Cerebellar cortex (tissue), 1 donor: ENCODE measurements around the gene MTARC2.
A peak's percentile ranks its signal among the peaks of the same experiment; 100 is the strongest.
"Not testable (repeated sequence)": the region's sequence is repeated elsewhere in the genome, so short reads cannot be mapped to it uniquely, and the experiment has no call there.

Experiments
- DNase-seq: peaks from one replicate; pipeline ENCODE4 v3.0.0-alpha.2; 2015; ENCODE audit warnings: low spot score

Gene MTARC2

DNA sequence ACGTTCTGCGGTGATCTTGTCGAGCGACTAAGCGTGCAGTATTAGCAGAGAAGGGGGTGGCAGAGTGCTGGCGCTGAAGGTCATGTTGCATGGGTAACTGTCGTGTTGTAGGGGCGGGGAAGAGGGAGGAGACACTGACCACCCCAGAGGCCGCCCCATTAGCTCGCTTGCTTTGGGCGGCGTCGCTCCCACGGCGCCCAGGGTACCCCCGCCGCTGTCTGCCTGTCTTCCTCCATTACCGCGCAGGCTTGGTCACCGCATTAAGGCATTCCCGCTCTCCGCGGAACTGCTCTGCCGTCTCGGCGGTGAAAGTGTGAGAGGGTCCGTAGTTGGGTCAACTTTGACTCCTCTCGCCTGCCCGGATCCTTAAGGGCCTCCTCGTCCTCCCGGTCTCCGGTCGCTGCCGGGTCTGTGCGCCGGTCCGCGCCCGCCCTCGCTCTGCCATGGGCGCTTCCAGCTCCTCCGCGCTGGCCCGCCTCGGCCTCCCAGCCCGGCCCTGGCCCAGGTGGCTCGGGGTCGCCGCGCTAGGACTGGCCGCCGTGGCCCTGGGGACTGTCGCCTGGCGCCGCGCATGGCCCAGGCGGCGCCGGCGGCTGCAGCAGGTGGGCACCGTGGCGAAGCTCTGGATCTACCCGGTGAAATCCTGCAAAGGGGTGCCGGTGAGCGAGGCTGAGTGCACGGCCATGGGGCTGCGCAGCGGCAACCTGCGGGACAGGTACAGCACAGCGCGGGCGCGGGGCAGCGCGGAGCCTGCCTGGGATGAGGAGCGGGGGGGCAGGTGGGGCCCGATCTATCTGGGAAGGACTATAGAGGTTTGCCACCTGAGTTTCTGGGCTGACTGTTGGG is at the start of gene MTARC2:
MTARC2 (plus strand) TSS at position 234 of the 846 bp plus-strand sequence; CDS start at position 444, 210 bp downstream.
- DNase-seq, result peak; percentile 50

DNA sequence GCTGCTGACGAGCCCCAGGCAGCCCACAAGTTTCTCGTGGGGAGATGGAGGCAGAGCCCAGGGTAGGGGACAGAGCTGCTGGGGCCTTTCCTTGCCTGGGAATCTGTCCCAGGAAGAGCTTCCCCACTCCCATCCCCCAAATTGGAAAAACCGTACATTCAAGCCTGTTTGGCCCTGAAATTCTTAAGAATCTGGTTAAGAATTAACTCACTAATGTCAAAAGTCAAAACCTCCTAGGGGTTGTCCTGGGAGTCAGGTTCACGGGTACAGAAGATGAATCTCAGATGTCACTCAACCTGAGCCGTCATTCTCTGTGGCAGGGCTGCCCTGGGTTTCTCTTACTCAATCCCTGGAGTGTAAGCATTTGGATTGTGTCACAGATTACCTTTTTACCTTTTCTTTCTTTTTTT is 49.5 kb upstream of the MTARC2 start:
- DNase-seq, result no peak

DNA sequence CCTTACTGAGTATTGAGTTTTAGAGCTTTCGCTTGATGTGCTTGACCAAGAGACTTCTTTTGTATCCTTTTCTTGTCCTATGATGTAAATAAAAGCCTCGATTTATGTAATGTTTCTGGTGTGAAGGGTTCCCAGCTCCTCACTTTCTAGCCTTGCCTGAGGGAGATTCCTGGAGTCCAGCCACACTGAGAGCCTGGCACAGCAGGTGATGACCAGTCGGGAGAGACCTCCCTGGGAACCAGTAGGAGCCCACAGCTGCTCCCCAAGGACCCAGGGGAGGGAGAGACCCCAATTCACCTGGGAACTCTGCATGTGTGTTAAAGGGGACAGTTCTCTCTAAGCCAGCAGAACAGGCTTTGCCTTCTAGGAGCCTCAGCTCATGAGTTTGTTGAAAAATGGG is 49.1 kb upstream of the MTARC2 start:
- DNase-seq, result no peak

DNA sequence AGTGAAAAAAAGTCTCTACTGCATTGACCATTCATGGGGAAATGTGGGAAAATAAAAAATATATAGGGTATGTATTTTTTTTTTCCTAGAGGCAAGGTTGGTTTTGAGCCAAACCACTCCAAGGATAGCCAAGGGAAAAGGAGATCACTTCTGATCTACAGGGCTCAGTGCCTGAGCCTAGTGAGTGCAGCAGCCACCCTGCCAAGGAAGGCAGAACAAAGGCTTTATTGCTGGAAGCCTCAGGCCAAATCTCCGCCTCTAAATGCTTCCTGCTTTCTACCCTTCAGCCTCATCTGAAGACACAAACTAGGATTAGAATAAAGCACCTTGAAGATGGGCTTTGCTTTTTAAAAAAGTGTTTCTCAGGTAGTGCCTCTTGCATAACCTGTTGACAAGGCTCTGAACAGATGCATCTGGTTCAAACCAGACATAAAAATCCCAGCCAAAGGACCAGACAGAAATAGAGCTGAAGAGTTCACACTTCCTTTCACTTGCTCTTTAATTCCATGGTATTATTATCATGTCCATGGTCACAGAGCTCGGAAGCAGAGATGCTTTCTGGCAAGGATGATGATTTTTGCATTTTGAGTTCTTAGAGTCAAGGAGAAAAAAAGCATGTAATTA is 47.5 kb upstream of the MTARC2 start:
- DNase-seq, result peak; percentile 40

DNA sequence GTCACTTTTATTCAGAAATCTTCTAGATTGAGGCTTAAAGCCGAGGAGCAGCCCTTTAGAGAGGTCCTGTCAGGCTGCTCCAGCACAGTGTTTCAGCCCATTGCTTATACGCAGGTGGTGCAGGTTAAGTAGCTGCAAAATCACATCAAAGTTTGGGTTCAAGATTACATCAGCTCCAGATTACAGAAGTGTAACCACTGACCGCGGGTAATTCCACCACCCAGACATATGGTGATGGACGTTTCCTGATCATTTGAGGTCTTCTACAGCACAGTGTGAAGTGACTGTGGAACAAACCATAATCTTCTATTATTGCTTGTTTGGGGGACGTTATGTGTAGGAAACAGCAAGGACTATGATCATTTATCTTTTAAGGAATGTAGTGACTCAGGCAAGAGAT is 46.1 kb upstream of the MTARC2 start:
- DNase-seq, result no peak

DNA sequence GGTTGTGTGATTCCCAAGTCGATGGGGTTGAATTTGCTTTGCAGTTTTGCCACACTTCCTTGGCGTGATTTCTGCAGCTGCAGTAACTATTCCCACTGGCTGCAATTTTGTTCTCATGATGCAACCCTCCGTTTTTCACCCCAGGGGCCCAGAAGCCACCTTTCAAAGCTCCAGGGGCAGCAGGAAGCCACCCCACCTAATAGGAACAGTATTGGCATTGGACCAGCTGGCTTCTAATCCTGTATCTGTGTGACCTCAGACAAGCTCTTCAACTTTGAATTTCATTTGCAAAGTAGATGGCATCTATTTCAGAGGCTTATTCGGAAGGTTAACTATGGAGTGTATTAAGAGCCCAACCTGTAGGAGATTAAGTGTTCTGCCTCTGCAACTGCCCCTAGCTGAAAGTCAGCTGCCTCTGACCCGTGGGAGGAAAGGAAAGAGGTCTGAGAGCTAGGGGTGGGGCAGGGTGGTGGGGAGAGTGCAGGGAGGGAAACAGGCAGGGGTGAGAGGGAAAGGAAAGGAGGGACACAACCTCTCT is 45.3 kb upstream of the MTARC2 start:
- no peak for DNase-seq

DNA sequence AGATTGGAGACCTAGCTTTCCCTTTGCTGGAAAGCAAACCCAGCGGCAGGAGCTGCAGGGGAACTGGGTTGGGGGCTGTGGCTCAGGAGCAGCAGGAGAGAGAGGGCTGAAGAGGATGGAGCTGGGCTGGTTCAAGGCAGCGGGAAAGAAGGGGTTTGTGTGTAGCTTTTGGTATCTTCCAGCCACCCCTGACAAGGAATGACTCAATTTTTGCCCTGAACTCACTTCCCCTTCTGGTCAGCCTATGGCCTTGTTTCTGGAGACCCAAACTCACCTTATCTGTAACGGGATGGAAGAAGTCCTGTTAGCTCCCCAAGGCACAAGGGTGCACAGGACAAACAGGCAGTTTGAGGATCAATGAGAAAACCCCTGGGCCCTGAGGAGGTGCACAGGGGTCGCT is 44.8 kb upstream of the MTARC2 start:
- DNase-seq, result no peak

DNA sequence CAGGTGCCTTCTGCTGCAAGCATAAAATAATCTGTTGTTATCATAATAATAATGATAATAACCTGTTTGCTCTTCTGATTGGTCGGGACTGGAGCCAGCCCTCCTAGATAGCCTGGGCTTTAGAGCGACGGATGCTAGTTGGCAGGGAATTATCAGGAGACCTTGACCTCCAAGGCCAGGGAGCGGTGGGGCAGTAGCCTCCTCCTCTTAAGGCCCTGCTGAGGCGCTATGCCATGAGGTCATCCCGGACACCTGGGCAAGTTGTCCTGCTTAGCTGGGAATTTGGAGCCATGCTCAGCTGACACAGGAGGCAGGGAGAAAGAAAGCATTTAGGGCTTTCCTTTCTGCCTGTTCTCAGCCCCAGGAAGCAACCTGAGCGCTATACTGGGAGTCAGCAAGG is 42.3 kb upstream of the MTARC2 start:
- DNase-seq, result no peak

DNA sequence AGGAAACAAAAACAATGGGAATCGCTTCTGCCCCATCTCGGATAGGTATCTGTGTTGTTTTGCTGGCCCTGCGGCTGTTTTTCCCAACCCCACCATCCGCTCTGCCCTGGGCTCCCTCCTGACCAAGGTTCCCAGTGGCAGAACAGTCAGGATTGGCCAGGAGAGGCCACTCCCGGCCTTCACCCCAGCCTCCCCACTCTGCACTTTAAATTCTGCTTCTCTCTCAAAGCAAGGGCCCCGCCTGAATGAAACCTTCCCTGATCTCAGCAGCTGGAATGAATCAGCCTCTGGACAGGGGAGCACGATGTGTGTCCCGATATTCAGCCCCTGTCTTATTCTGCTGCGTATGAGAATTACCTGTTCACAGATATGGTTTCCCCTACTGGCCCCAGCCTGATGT is 41.6 kb upstream of the MTARC2 start:
- no peak for DNase-seq

DNA sequence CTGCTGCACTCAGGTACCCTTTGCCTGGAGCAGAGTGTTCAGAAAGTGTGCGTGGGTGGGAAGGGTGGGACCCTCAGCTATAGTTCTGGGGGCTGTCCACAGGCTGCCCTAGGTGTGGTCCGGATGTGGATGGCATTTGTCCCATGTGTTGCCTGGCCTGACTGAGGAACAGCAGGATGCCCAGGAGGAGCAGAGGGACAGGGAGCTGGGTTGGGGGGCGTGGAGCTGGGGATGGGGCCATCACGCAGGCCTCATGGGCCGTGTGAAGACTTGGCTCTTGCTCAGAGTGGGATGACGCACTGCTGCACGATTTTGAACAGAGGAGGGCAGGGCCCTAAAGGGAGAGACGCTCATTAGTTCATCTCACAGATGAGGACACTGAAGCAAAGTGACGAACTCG is 41.0 kb upstream of the MTARC2 start:
- no peak for DNase-seq

DNA sequence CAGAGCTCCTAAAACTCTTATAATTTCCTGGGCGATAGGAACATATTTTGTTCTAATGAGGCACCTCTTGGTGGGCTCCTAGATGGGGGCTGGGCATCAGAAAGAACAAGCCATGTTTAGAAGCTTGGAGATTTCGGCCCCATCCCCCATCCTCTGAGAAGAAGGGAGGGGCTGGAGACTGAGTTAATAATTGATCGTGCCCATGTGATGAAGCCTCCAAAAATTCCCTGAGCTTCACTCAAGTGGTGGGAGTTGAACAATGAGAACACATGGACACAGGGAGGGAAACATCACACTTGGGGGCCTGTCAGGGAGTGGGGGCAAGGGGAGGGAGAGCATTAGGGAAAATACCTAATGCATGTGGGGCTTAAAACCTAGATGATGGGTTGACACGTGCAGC is 39.9 kb upstream of the MTARC2 start:
- DNase-seq, result no peak

DNA sequence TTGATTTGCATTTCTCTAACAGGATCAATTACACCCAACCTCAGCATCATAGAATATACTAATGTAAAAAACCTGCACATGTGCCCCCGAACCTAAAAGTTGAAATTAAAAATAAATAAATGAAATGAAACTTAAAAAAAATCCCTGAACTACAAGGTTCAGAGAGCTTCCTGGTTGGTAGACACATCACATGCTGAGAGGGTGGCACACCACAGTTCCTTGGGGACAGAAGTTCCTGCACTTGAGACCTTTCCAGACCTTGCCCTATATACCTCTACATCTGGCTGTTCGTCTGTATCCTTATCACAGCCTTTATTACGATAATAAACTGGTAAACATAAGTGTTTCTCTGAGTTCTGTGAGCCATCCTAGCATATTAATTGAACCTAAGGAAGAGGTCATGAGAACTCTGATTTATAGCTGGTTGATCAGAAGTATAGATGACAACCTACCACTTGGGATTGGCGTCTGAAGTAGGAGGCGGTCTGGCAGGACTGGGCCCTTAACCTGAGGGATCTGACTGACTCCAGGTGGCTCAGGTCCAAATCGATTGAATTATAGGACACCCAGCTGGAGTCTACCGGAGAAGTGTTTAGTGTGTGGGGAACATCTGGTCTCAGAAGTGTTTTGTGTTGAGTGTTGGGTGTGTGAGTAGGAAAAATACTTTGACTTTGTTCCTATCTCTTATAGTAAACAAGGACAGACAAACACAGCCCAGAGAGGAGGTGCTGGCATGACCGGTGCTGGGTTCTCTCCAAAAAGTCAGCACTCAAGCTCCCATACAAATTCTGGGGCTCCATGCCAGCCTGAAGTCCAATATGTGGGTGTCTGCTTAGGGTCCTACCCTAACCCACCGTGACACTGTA is 39.0 kb upstream of the MTARC2 start:
- no peak for DNase-seq

DNA sequence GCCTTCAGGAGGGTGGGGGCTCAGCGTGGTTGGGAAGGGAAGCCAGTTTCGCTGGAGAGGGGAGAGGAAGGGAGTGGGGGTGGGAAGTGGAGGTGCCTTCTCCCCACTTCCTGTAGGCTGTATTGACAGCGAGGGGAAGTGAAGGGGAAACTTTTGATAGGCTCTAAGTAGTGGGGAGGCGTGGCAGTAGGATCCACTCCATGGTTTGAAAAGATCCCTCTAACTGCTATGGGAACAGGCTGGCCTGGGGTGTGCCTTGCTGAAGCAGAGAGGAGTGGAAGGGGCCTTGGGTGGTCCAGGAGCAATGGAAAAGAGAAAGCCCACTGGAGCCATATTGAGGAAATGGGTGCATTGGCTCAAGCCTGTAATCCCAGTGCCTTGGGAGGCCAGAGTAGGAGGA is 37.8 kb upstream of the MTARC2 start:
- no peak for DNase-seq

DNA sequence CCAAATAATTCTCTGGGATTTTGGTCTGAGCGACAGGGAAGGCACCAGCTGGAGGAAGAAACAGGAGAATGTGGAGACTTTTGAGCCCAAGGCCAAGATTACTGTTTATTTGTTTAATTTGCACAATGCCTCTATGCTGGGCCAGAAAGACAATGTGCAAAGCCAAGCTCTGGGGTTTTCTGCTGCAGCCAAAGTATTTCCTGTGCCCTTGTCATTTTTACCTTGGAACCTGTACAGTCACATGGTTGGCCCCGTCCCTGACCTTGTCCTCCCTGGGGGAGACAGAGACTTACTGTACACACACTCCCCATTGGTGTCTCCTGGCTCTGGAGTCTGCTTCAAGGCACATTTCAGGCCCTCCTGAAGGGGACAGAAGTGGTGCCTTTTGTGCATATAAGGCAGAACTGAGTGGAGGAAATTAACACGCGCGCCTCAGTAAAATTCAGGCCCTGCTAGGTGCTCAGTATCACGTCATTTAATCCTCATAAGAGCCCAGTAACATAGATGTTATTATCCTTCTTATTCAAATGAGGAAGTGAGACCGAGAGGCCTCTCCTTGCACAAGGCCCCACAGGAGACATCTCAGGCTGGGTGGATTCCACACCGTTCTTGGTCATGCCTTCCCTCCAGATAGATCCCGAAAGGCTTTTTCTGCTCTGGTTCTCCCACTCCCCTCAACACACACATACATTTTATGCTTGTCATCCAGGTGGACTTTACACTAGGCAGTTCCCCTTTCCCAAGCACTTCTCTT is 36.9 kb upstream of the MTARC2 start:
- DNase-seq, result no peak

DNA sequence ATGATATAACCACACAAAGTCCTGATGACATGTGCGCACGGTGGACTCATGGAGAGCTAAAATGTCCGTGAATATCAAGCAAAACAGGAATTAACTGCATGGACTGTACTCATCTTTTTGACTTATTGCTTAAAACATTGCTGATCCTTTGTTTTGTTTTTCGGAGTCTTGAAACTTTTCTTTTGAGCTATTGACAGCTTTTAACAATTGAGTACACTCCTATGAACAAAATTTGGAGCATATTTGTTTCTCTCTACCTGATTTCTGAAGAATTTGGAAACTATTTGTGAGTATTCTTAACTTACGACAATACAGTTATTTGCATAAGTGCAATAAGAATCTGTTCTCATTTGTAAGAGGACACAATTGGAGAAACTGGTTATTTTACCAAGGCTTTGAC is 32.1 kb upstream of the MTARC2 start:
- not testable (repeated sequence) for DNase-seq

DNA sequence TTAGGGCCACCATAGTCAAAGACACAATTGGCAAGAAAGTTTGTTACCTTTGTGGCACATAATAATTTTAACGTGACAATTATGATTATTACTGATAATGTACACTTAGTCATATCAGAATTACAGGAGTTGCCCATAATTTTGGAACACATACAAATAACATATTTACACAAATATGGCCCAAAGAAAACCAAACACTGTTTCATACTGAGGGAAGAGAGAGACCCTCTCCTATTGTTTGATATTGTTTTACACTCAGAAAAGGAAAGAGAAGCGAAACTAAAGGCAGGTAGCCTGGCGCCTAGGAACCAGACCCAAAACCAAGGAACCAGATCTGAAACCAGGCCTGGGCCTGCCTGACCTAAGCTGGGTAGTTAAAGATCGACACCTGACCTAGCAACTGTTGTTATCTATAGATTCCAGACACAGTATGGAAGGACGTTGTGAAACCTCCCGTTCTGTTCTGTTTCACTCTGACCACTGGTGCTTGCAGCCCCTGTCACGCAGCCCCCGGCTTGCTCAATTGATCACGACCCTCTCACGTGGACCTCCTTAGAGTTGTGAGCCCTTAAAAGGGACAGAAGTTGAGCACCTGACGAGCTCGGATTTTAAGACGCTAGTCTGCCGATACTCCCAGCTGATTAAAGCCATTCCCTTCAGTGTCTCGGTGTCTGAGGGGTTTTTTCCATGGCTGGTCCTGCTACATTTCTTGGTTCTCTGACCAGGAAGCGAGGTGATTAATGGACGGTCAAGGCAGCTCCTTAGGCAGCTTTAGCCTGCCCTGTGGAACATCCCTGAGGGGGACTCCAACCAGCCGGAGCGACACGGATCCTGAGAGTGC is 30.1 kb upstream of the MTARC2 start:
- no peak for DNase-seq

DNA sequence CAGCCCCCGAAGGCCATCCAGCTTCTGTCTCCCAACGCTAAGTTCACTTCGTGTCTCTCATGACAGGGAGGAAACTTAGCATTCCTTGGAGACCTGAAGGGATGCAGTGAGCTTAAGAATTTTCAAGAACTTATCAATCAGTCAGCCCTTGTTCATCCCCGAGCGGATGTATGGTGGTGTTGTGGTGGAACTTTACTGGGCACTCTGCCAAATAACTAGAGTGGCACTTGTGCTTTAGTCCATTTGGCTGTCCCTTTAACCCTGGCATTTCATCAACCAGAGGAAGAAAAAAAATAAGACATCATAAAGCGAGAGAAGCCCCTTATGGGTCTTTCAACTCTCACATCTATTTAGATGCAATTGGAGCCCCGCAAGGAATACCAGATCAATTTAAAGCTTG is 26.9 kb upstream of the MTARC2 start:
- DNase-seq, result not testable (repeated sequence)

DNA sequence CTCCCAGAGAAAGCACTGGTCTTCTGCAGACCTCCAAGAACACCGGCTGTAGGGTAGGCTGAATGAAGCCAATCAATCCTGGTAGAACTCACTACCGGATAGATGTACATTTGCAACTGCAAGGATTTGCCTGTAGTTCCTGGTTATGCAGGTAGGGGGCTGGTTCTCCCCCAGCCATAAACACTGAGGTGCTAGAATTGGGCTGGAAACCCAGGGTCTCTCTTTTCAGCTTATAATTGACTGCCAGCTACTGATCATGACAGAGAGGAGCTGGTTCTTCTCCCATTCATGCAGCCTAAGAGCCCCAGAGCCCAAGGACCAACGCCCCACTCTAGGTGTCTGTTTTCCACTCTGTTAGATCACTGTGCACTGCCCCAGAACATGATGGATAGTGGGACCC is 21.5 kb upstream of the MTARC2 start:
- DNase-seq, result no peak

DNA sequence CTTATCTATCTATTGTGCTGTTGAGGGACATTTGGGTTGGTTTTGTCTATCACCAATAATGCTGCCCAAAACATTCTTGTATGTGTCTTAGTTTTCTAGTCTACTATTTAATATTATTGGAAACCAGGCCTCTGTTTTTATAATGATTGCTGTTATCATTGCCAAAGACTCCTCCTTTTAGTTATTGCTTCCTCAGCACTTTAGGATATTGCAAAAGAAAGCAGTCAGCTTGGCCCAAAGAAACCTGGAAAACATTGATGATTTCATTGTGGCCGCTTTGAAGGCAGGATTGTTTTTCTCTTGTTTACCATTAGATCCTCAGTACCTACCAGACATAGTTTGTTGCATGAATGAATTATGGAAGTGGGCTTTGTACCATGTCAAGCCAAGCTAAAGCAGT is 20.6 kb upstream of the MTARC2 start:
- no peak for DNase-seq

DNA sequence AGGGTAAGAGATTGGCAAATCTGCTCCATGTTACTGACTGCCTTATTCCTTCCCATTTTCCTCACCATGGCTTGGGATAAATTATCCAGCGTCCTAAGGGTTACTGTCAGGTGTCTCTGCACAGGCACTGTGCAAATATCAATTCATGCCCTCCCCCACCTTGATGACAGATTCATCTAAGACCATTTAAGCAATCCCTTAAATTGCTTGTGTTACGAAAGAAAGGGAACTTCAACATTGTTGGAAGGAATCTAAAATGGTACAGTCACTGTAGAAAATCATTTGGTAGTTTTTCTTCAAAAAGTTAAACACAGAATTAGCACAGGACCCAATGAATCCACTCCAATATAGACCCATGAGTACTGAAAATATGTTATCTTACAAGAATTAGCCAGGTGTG is 17.6 kb upstream of the MTARC2 start:
- DNase-seq, result no peak

DNA sequence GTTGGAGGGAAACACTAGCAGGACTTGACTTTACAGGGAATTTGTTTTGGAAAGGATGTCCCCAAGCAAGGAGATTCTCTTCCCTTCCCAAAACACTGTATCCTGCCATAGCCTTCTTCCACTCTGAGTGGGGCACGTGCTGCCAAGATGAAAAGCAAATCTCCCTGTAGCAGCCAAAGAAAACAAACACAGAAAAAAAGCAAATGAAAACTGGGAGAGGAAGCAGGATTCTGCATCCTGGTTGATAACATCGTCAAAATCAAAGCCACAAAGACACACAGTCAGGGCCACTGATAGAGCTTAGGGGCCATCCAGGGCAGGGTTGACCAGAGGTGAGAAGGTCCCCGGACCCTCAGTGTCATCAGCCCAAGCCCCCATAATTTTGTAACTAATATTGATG is 16.0 kb upstream of the MTARC2 start:
- DNase-seq, result no peak
